ENCODE measurements around the gene CINP.

DNA sequence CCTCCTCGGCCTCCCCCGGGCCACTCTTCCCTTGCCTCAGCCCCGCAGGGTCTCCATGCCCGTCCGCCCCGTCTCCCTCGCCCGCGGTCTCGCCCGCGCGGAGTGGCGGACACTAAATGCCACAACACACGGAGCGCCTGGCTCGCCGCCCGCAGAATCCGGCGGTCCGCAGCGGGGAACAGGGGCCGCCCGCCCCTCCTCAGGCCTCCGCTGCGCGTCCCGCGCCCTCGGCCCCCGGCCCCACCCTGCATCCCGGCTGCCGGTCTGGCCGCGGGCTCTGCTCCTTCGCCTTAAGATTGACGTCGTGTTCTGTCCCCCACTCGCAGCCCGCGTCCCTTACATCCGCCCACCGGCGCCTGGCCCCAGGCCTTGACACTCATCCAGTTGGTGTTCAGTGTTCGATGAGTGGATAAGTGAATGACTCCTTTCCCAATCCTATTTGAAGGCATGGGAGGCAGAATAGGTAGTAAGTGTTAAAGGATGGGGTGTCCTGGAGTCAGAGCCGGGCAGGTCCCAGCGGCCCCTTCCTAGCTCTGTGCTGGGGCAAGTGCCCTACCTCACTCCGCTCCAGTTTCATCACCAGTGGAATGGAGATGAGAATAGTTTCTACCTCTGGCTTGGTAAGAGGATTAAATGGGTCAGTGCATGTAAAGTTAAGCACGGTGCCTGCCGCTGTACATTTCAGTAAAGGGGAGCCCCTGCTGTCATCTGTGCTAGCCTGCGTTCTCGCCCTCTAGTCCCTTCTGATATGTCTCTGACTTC is 673 bp upstream of the CINP start:
- no peak for TF ChIP-seq POLR2A (IDR thresholded peaks at IDR 0.05)
- TF ChIP-seq, protein P1, sequence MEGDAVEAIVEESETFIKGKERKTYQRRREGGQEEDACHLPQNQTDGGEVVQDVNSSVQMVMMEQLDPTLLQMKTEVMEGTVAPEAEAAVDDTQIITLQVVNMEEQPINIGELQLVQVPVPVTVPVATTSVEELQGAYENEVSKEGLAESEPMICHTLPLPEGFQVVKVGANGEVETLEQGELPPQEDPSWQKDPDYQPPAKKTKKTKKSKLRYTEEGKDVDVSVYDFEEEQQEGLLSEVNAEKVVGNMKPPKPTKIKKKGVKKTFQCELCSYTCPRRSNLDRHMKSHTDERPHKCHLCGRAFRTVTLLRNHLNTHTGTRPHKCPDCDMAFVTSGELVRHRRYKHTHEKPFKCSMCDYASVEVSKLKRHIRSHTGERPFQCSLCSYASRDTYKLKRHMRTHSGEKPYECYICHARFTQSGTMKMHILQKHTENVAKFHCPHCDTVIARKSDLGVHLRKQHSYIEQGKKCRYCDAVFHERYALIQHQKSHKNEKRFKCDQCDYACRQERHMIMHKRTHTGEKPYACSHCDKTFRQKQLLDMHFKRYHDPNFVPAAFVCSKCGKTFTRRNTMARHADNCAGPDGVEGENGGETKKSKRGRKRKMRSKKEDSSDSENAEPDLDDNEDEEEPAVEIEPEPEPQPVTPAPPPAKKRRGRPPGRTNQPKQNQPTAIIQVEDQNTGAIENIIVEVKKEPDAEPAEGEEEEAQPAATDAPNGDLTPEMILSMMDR (IDR thresholded peaks at IDR 0.05): no peak
